Transverse colon (tissue), 4 donors: ENCODE data around the gene MPIG6B.

Experiments used
- CTCF ChIP-seq, 5 experiments: fragments of 200-600 bp in 3 of 5; fragments of 450-650 bp in 2 of 5; sonication (generic) in 3 of 5; IDR thresholded peaks; 1 replicate in 2 of 5; 2 replicates in 3 of 5; pipeline ENCODE4 v1.5.1; 2016 to 2017; ENCODE audit warnings: antibody characterized with exemption in 5 of 5, inconsistent platforms in 3 of 5, mild to moderate bottlenecking in 2 of 5, moderate library complexity in 1 of 5
- POLR2A ChIP-seq: fragments of 450-650 bp; IDR thresholded peaks from one replicate; pipeline ENCODE4 v1.6.1; 2016; ENCODE audit warnings: antibody characterized with exemption, mild to moderate bottlenecking, moderate library complexity
- POLR2AphosphoS5 ChIP-seq, 3 donors: sonication (generic); formaldehyde crosslinking; IDR thresholded peaks; one replicate each; pipeline ENCODE4 v1.6.1; 2016; ENCODE audit warnings: antibody characterized with exemption in 3 of 3

DNA sequence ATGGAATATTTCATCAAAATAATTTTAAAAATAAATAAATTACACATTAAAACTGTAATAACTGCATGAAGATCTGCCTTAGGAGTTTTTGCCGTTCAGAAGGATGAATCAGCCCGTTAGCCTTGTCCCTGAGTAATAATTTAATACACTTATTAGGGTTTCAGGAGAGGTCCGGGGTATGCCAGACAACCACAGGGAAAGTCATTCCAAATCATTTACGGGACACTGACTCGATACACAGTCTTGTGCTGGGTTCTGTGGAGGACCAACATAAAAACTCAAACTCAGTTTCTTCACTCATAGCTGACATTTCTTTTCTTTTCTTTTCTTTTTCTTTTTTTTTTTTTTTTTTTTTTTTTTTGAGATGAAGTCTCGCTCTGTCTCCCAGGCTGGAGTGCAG is 17.2 kb upstream of the MPIG6B start:
- TF ChIP-seq CTCF (IDR thresholded peaks at IDR 0.05) (no peak), POLR2A (no peak), POLR2AphosphoS5 (IDR thresholded peaks at IDR 0.05) (no peak)
